H9 (cell line): ENCODE measurements around the gene HAND2. TPM values are rescaled to one million over a fixed set of nuclear protein-coding genes. Genes with fewer than 3 reads are reported as not detected.

Experiments
- DNase-seq: peaks from one replicate; pipeline ENCODE4 v3.0.0-alpha.2; 2017
- H2AFZ ChIP-seq: one replicate; pipeline ENCODE4 v1.6.1; 2013; ENCODE audit warnings: mild to moderate bottlenecking, low read length, control low read depth, moderate library complexity
- H2AK5ac ChIP-seq: 2 replicates; pipeline ENCODE4 v1.6.1; 2013; ENCODE audit warnings: low read length, control low read depth, mixed read lengths; ENCODE audit not compliant: insufficient read length
- H2BK120ac ChIP-seq: one replicate; pipeline ENCODE4 v1.6.1; 2013; ENCODE audit warnings: low read depth, mild to moderate bottlenecking, low read length, control low read depth, inconsistent platforms; ENCODE audit not compliant: poor library complexity, severe bottlenecking
- H2BK12ac ChIP-seq: 2 replicates; pipeline ENCODE4 v1.6.1; 2013; ENCODE audit warnings: low read length, control low read depth, mixed read lengths, low read depth; ENCODE audit not compliant: insufficient read length
- H2BK15ac ChIP-seq: 2 replicates; pipeline ENCODE4 v1.6.1; 2013; ENCODE audit warnings: low read depth, low read length, control low read depth
- H2BK20ac ChIP-seq: one replicate; pipeline ENCODE4 v1.6.1; 2013; ENCODE audit warnings: low read depth, mild to moderate bottlenecking, low read length, control low read depth, inconsistent platforms; ENCODE audit not compliant: poor library complexity, severe bottlenecking
- H2BK5ac ChIP-seq: 2 replicates; pipeline ENCODE4 v1.6.1; 2013; ENCODE audit warnings: low read length, control low read depth, mixed read lengths; ENCODE audit not compliant: insufficient read length
- H3K14ac ChIP-seq: 2 replicates; pipeline ENCODE4 v1.6.1; 2013; ENCODE audit warnings: low read length, control low read depth; ENCODE audit not compliant: insufficient read depth
- H3K18ac ChIP-seq: 2 replicates; pipeline ENCODE4 v1.6.1; 2013; ENCODE audit warnings: low read depth, mild to moderate bottlenecking, mixed read lengths, low read length, control low read depth; ENCODE audit not compliant: insufficient read length
- H3K23ac ChIP-seq: 2 replicates; pipeline ENCODE4 v1.6.1; 2013; ENCODE audit warnings: low read length, control low read depth, mixed read lengths, low read depth; ENCODE audit not compliant: insufficient read length
- H3K23me2 ChIP-seq: 2 replicates; pipeline ENCODE4 v1.6.1; 2013; ENCODE audit warnings: low read depth, mild to moderate bottlenecking, mixed read lengths, low read length, control low read depth; ENCODE audit not compliant: insufficient read length, poor library complexity, severe bottlenecking
- H3K27ac ChIP-seq: 2 replicates; pipeline ENCODE4 v1.5.1; 2013; ENCODE audit warnings: low read length, control low read depth, mixed read lengths, low read depth; ENCODE audit not compliant: insufficient read length
- H3K27me3 ChIP-seq: 2 replicates; pipeline ENCODE4 v1.6.1; 2013; ENCODE audit warnings: low read length, control low read depth, inconsistent platforms; ENCODE audit not compliant: insufficient read depth
- H3K4ac ChIP-seq: 2 replicates; pipeline ENCODE4 v1.6.1; 2013; ENCODE audit warnings: low read depth, mild to moderate bottlenecking, control low read depth, inconsistent platforms, low read length, moderate library complexity
- H3K4me1 ChIP-seq: 2 replicates; pipeline ENCODE4 v1.6.1; 2013; ENCODE audit warnings: low read length, control low read depth, inconsistent platforms; ENCODE audit not compliant: insufficient read depth
- H3K4me2 ChIP-seq: 2 replicates; pipeline ENCODE4 v1.6.1; 2013; ENCODE audit warnings: low read length, control low read depth, mixed read lengths; ENCODE audit not compliant: insufficient read length, insufficient read depth
- H3K56ac ChIP-seq: 2 replicates; pipeline ENCODE4 v1.6.1; 2013; ENCODE audit warnings: low read depth, mild to moderate bottlenecking, mixed read lengths, low read length, control low read depth; ENCODE audit not compliant: insufficient read length
- H3K79me1 ChIP-seq: 2 replicates; pipeline ENCODE4 v1.6.1; 2013; ENCODE audit warnings: low read depth, mild to moderate bottlenecking, moderate library complexity, low read length, control low read depth, inconsistent platforms; ENCODE audit not compliant: insufficient read depth, poor library complexity, severe bottlenecking
- H3K79me2 ChIP-seq: 2 replicates; pipeline ENCODE4 v1.6.1; 2013; ENCODE audit warnings: low read length, control low read depth, inconsistent platforms; ENCODE audit not compliant: insufficient read depth
- H3K9ac ChIP-seq: 2 replicates; pipeline ENCODE4 v1.6.1; 2013; ENCODE audit warnings: low read length, control low read depth, mixed read lengths; ENCODE audit not compliant: insufficient read length; ENCODE audit errors: extremely low read depth
- H3K9me3 ChIP-seq: one replicate; pipeline ENCODE4 v1.6.1; 2013; ENCODE audit warnings: low read depth, low read length, inconsistent platforms; ENCODE audit not compliant: control insufficient read depth
- H3T11ph ChIP-seq: one replicate; pipeline ENCODE4 v1.6.1; 2013; ENCODE audit warnings: mild to moderate bottlenecking, low read length, control low read depth, inconsistent platforms
- H4K20me1 ChIP-seq: one replicate; pipeline ENCODE4 v1.6.1; 2013; ENCODE audit not compliant: control insufficient read depth, insufficient read length, insufficient read depth
- H4K5ac ChIP-seq: 2 replicates; pipeline ENCODE4 v1.6.1; 2013; ENCODE audit warnings: low read depth, mild to moderate bottlenecking, mixed read lengths, low read length, control low read depth; ENCODE audit not compliant: insufficient read length
- H4K8ac ChIP-seq: replicated peaks from 2 replicates; pipeline ENCODE4 v1.6.1; 2013; ENCODE audit warnings: low read length, control low read depth, mixed read lengths, low read depth; ENCODE audit not compliant: insufficient read length
- H4K91ac ChIP-seq: 2 replicates; pipeline ENCODE4 v1.6.1; 2013; ENCODE audit warnings: low read depth, mild to moderate bottlenecking, moderate library complexity, mixed read lengths, low read length, control low read depth; ENCODE audit not compliant: insufficient read length
- H3K27ac Mint-ChIP-seq, 3 experiments: 2 replicates in 2 of 3; 3 replicates in 1 of 3; pipeline ENCODE4 v1.8.0; 2020 to 2021; ENCODE audit warnings: mixed read lengths in 3 of 3, mild to moderate bottlenecking in 1 of 3, moderate library complexity in 1 of 3
- H3K27me3 Mint-ChIP-seq: 2 replicates; pipeline ENCODE4 v1.8.0; 2021; ENCODE audit warnings: low read depth, mild to moderate bottlenecking, moderate library complexity, mixed read lengths
- H3K36me3 Mint-ChIP-seq, 3 experiments: 2 replicates in 2 of 3; 3 replicates in 1 of 3; pipeline ENCODE4 v1.8.0; 2020 to 2021; ENCODE audit warnings: low read depth in 3 of 3, mixed read lengths in 3 of 3; ENCODE audit not compliant: insufficient read depth in 1 of 3
- H3K4me1 Mint-ChIP-seq, 2 experiments: 2 replicates each; pipeline ENCODE4 v1.8.0; 2020; ENCODE audit warnings: mixed read lengths in 2 of 2
- H3K4me3 Mint-ChIP-seq, 2 experiments: 2 replicates in 1 of 2; 3 replicates in 1 of 2; pipeline ENCODE4 v1.8.0; 2020 to 2021; ENCODE audit warnings: mild to moderate bottlenecking in 2 of 2, mixed read lengths in 2 of 2, moderate library complexity in 1 of 2
- H3K9me3 Mint-ChIP-seq, 2 experiments: 2 replicates in 1 of 2; 3 replicates in 1 of 2; pipeline ENCODE4 v1.8.0; 2020; ENCODE audit warnings: mild to moderate bottlenecking in 2 of 2, mixed read lengths in 2 of 2, moderate library complexity in 1 of 2
- WGBS: extraction: QIAGEN DNeasy Blood & Tissue Kit; methylation state at CpG from one replicate; pipeline ENCODE4 v1.1.7; 2013; ENCODE audit warnings: missing lambda C conversion rate, low lambda C conversion rate, mixed read lengths; ENCODE audit not compliant: insufficient read length; ENCODE audit errors: extremely low coverage; 5-methylcytosine and 5-hydroxymethylcytosine counted together
- total RNA-seq: library from RNA; stranded (reverse); gene quantifications from 2 replicates; pipeline ENCODE4 v1.2.1, GENCODE V29; 2021
- TF ChIP-seq, protein P1 (sequence below): fragments of 200-600 bp; sonication (generic); conservative IDR thresholded peaks from 3 replicates; pipeline ENCODE4 v1.8.0; 2021; ENCODE audit warnings: antibody characterized with exemption, mild to moderate bottlenecking

Gene HAND2
- total RNA-seq, 1 experiment from 2014 or later: not detected

DNA sequence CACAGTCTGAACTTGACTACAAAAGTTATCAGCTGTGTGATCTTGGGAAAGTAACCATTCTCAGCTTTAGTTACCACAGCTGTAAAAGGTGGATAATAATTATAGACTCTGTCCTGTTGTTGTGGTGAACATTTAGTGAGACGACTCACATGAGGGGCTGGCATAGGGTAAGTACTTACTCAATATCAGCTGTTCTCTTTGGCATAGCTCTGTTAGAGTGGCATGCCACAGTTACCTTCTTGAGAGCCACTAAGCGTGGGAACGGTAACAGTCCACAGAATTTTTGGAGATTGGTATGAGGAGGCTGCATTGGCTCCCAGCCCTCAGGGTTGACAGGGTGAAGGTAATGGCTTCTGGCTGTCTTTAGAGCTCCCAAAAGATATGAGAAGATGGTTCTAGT is 13.2 kb upstream of the HAND2 start:
- H4K5ac ChIP-seq: no peak overlapping the region
- no CpG with 5 or more reads among the region's 3 CpGs for WGBS
- H3K23ac ChIP-seq: no peak overlapping the region
- no peak overlapping the region for H3K9ac ChIP-seq
- H3K27me3 ChIP-seq: peaks cover 20% of the 10 kb centered on the region; the same call in 1 of the 2 replicates
- no peak overlapping the region for H3K14ac ChIP-seq
- H2BK5ac ChIP-seq: no peak overlapping the region
- H3K79me2 ChIP-seq: no peaks in the 10 kb centered on the region
- H3K27ac Mint-ChIP-seq: no peak overlapping the region
- no peaks in the 10 kb centered on the region for H3K36me3 Mint-ChIP-seq
- no peak overlapping the region for H3T11ph ChIP-seq
- no peak for DNase-seq
- no peak overlapping the region for H2BK20ac ChIP-seq
- no peaks in the 10 kb centered on the region for H3K4me1 ChIP-seq
- no peak overlapping the region for H3K4me3 Mint-ChIP-seq
- no peak overlapping the region for H2AFZ ChIP-seq
- TF ChIP-seq, protein P1, sequence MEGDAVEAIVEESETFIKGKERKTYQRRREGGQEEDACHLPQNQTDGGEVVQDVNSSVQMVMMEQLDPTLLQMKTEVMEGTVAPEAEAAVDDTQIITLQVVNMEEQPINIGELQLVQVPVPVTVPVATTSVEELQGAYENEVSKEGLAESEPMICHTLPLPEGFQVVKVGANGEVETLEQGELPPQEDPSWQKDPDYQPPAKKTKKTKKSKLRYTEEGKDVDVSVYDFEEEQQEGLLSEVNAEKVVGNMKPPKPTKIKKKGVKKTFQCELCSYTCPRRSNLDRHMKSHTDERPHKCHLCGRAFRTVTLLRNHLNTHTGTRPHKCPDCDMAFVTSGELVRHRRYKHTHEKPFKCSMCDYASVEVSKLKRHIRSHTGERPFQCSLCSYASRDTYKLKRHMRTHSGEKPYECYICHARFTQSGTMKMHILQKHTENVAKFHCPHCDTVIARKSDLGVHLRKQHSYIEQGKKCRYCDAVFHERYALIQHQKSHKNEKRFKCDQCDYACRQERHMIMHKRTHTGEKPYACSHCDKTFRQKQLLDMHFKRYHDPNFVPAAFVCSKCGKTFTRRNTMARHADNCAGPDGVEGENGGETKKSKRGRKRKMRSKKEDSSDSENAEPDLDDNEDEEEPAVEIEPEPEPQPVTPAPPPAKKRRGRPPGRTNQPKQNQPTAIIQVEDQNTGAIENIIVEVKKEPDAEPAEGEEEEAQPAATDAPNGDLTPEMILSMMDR: no peak
- no peaks in the 10 kb centered on the region for H3K79me1 ChIP-seq
- H3K9me3 ChIP-seq: no peaks in the 10 kb centered on the region
- H3K4me1 Mint-ChIP-seq: peaks cover 6 to 10% of the 10 kb centered on the region in 2 experiments
- no peak overlapping the region for H3K56ac ChIP-seq
- no peak overlapping the region for H2BK12ac ChIP-seq
- H3K27me3 Mint-ChIP-seq: peaks cover 96% of the 10 kb centered on the region
- H4K20me1 ChIP-seq: no peaks in the 10 kb centered on the region
- no peak overlapping the region for H3K27ac ChIP-seq
- no peak overlapping the region for H3K4ac ChIP-seq
- H3K9me3 Mint-ChIP-seq: no peaks in the 10 kb centered on the region
- no peak overlapping the region for H3K4me2 ChIP-seq
- no peak overlapping the region for H3K18ac ChIP-seq
- no peak overlapping the region for H4K8ac ChIP-seq
- no peak overlapping the region for H2AK5ac ChIP-seq
- peaks cover 4% of the 10 kb centered on the region for H3K23me2 ChIP-seq
- H2BK15ac ChIP-seq: no peak overlapping the region
- no peak overlapping the region for H2BK120ac ChIP-seq
- H4K91ac ChIP-seq: no peak overlapping the region
